Neural crest cell (in vitro differentiated cells): ENCODE measurements around the gene CCDC88A. TPM values are rescaled to one million over a fixed set of nuclear protein-coding genes. Genes with fewer than 3 reads are reported as not detected.

Source experiments
- DNase-seq: peaks from one replicate; pipeline ENCODE4 v3.0.0; 2021; ENCODE audit warnings: low read depth, mixed read lengths, low spot score
- H3K27ac Mint-ChIP-seq: one replicate; pipeline ENCODE4 v1.8.0; 2021; ENCODE audit warnings: mild to moderate bottlenecking, mixed read lengths; ENCODE audit not compliant: unreplicated experiment
- H3K27me3 Mint-ChIP-seq: 2 replicates; pipeline ENCODE4 v1.8.0; 2021; ENCODE audit warnings: low read depth, mild to moderate bottlenecking, mixed read lengths
- H3K36me3 Mint-ChIP-seq: 2 replicates; pipeline ENCODE4 v1.8.0; 2021; ENCODE audit warnings: low read depth, mild to moderate bottlenecking, mixed read lengths
- H3K4me1 Mint-ChIP-seq: 2 replicates; pipeline ENCODE4 v1.8.0; 2021; ENCODE audit warnings: mixed read lengths
- H3K4me3 Mint-ChIP-seq: one replicate; pipeline ENCODE4 v1.8.0; 2021; ENCODE audit warnings: mild to moderate bottlenecking, mixed read lengths
- H3K9me3 Mint-ChIP-seq: 2 replicates; pipeline ENCODE4 v1.8.0; 2021; ENCODE audit warnings: mixed read lengths
- CTCF ChIP-seq: fragments of 200-600 bp; sonication (generic); conservative IDR thresholded peaks from 2 replicates; pipeline ENCODE4 v1.5.0; 2021; ENCODE audit warnings: antibody characterized with exemption, mild to moderate bottlenecking
- total RNA-seq: library from RNA; stranded (reverse); gene quantifications from 2 replicates; pipeline ENCODE4 v1.2.1, GENCODE V29; 2021

The CCDC88A gene
- total RNA-seq, 1 donor from 2014 or later, result 123 TPM

- no peak overlapping the region for H3K27ac Mint-ChIP-seq
- no peaks in the 10 kb centered on the region for H3K36me3 Mint-ChIP-seq
- H3K27me3 Mint-ChIP-seq, result no peaks in the 10 kb centered on the region
- H3K4me1 Mint-ChIP-seq, result no peaks in the 10 kb centered on the region
- no peak for DNase-seq
- no peaks in the 10 kb centered on the region for H3K9me3 Mint-ChIP-seq
- H3K4me3 Mint-ChIP-seq, result no peak overlapping the region
- no peak for TF ChIP-seq CTCF
Measured at GRCh38 chr2:55338268-55338667, 81.4 kb downstream of the CCDC88A start.

- Mint-ChIP-seq H3K36me3 (no peaks in the 10 kb centered on the region), H3K4me1 (no peaks in the 10 kb centered on the region), H3K9me3 (no peaks in the 10 kb centered on the region)
Measured at GRCh38 chr2:55334728-55335127, 84.9 kb downstream of the CCDC88A start.

GRCh38 chr2:55330541-55331297 lies 88.9 kb downstream of the CCDC88A start:
- no peak for DNase-seq
- TF ChIP-seq CTCF, result no peak

More at GRCh38 chr2:55334728-55335127, 84.9 kb downstream of the CCDC88A start:
- Mint-ChIP-seq H3K27me3 (no peaks in the 10 kb centered on the region), H3K27ac (no peak overlapping the region), H3K4me3 (no peak overlapping the region)
- TF ChIP-seq CTCF, result no peak
- DNase-seq, result no peak

GRCh38 chr2:55327470-55328230 lies 92.0 kb downstream of the CCDC88A start:
- Mint-ChIP-seq H3K27ac (no peak overlapping the region), H3K36me3 (peaks cover 32% of the 10 kb centered on the region), H3K27me3 (no peaks in the 10 kb centered on the region), H3K9me3 (no peaks in the 10 kb centered on the region), H3K4me1 (no peaks in the 10 kb centered on the region), H3K4me3 (no peak overlapping the region)
- no peak for TF ChIP-seq CTCF
- no peak for DNase-seq

More at GRCh38 chr2:55330541-55331297, 88.9 kb downstream of the CCDC88A start:
- Mint-ChIP-seq H3K36me3 (peaks cover 22% of the 10 kb centered on the region), H3K9me3 (no peaks in the 10 kb centered on the region), H3K4me1 (no peaks in the 10 kb centered on the region), H3K27me3 (no peaks in the 10 kb centered on the region), H3K27ac (no peak overlapping the region), H3K4me3 (no peak overlapping the region)

GRCh38 chr2:55314985-55315384 lies 104.7 kb downstream of the CCDC88A start:
- no peak overlapping the region for H3K4me3 Mint-ChIP-seq
- H3K36me3 Mint-ChIP-seq, result peaks cover 15% of the 10 kb centered on the region
- TF ChIP-seq CTCF, result no peak
- no peaks in the 10 kb centered on the region for H3K27me3 Mint-ChIP-seq
- H3K4me1 Mint-ChIP-seq, result no peaks in the 10 kb centered on the region
- no peaks in the 10 kb centered on the region for H3K9me3 Mint-ChIP-seq
- no peak overlapping the region for H3K27ac Mint-ChIP-seq
- no peak for DNase-seq
